T-helper 1 cell treated with Interleukin-12 subunit alpha and Interleukin-12 subunit beta and Interleukin-4 antibody, amounts not matched to agents 30 μg/mL and 1 μg/mL, for 36 hours (primary cell): ENCODE data around the gene PTOV1.

ENCODE experiments used
- H3K27ac Mint-ChIP-seq: one replicate; pipeline ENCODE4 v1.8.0; 2021; ENCODE audit warnings: mild to moderate bottlenecking, mixed read lengths
- H3K27me3 Mint-ChIP-seq: one replicate; pipeline ENCODE4 v1.8.0; 2021; ENCODE audit warnings: low read depth, mixed read lengths
- H3K36me3 Mint-ChIP-seq: one replicate; pipeline ENCODE4 v1.8.0; 2021; ENCODE audit warnings: low read depth, mixed read lengths
- H3K4me1 Mint-ChIP-seq: one replicate; pipeline ENCODE4 v1.8.0; 2021; ENCODE audit warnings: low read depth, mixed read lengths
- H3K4me3 Mint-ChIP-seq: one replicate; pipeline ENCODE4 v1.8.0; 2021; ENCODE audit warnings: mild to moderate bottlenecking, moderate library complexity, mixed read lengths
- H3K9me3 Mint-ChIP-seq: one replicate; pipeline ENCODE4 v1.8.0; 2021; ENCODE audit warnings: mixed read lengths

PTOV1 gene

GRCh38 chr19:49906879-49907564 lies 56.1 kb downstream of the PTOV1 start:
- no peak overlapping the region for H3K27ac Mint-ChIP-seq

GRCh38 chr19:49907745-49908446 lies 56.9 kb downstream of the PTOV1 start:
- Mint-ChIP-seq H3K27ac (no peak overlapping the region), H3K4me1 (peaks cover 36% of the 10 kb centered on the region), H3K4me3 (no peak overlapping the region)

More at GRCh38 chr19:49906879-49907564, 56.1 kb downstream of the PTOV1 start:
- Mint-ChIP-seq H3K4me1 (peaks cover 30% of the 10 kb centered on the region), H3K36me3 (peaks cover 28% of the 10 kb centered on the region), H3K27me3 (no peaks in the 10 kb centered on the region), H3K9me3 (no peaks in the 10 kb centered on the region), H3K4me3 (no peak overlapping the region)

GRCh38 chr19:49908480-49909420 lies 57.8 kb downstream of the PTOV1 start:
- no peaks in the 10 kb centered on the region for H3K27me3 Mint-ChIP-seq
- H3K4me1 Mint-ChIP-seq: peaks cover 42% of the 10 kb centered on the region
- peaks cover 41% of the 10 kb centered on the region for H3K36me3 Mint-ChIP-seq
- H3K27ac Mint-ChIP-seq: peak overlapping the region; percentile 45
- H3K4me3 Mint-ChIP-seq: no peak overlapping the region
- H3K9me3 Mint-ChIP-seq: no peaks in the 10 kb centered on the region

More at GRCh38 chr19:49907745-49908446, 56.9 kb downstream of the PTOV1 start:
- Mint-ChIP-seq H3K9me3 (no peaks in the 10 kb centered on the region), H3K36me3 (peaks cover 33% of the 10 kb centered on the region), H3K27me3 (no peaks in the 10 kb centered on the region)

GRCh38 chr19:49910179-49910578 lies 59.2 kb downstream of the PTOV1 start:
- peaks cover 49% of the 10 kb centered on the region for H3K36me3 Mint-ChIP-seq
- H3K9me3 Mint-ChIP-seq: no peaks in the 10 kb centered on the region
- H3K4me3 Mint-ChIP-seq: no peak overlapping the region
- no peaks in the 10 kb centered on the region for H3K27me3 Mint-ChIP-seq
- peaks cover 44% of the 10 kb centered on the region for H3K4me1 Mint-ChIP-seq
- H3K27ac Mint-ChIP-seq: peak overlapping the region; percentile 63
